ENCODE data around the gene C3orf20. TPM values are rescaled to one million over a fixed set of nuclear protein-coding genes. Genes with fewer than 3 reads are reported as not detected.
A peak's percentile ranks its signal among the peaks of the same experiment; 100 is the strongest.
"Not testable (repeated sequence)": the region's sequence is repeated elsewhere in the genome, so short reads cannot be mapped to it uniquely, and the experiment has no call there.

Gene C3orf20
- total RNA-seq, 4 donors from 2014 or later: not detected

GRCh38 chr3:14808502-14809266, 133.7 kb downstream of the C3orf20 start:
- no peak for DNase-seq (ENCODE audit: low spot score in 2 of 2)
- intact Hi-C loops (cut with DNase I; ENCODE audit: low total_unique reads): no loop called here
- TF ChIP-seq POLR2A (IDR thresholded peaks at IDR 0.05): no peak
- no peak for TF ChIP-seq CTCF (IDR thresholded peaks at IDR 0.05)
- H3K4me3 ChIP-seq (ENCODE audit: low read depth, poor library complexity, severe bottlenecking): no peak overlapping the region
- 80 to 84% methylated on average over 5 of the region's 5 CpGs for WGBS, 2 donors

GRCh38 chr3:14809611-14810010, 134.7 kb downstream of the C3orf20 start:
- H3K4me3 ChIP-seq (ENCODE audit: low read depth, poor library complexity, severe bottlenecking); DNase-seq (ENCODE audit: low spot score in 2 of 2); intact Hi-C loops (cut with DNase I; ENCODE audit: low total_unique reads): not testable (repeated sequence)
- 57 to 59% methylated on average over 9 of the region's 9 CpGs for WGBS, 2 donors

- TF ChIP-seq CTCF (IDR thresholded peaks at IDR 0.05) (no peak), POLR2A (IDR thresholded peaks at IDR 0.05) (no peak)
- H3K4me3 ChIP-seq (ENCODE audit: low read depth, poor library complexity, severe bottlenecking): peak overlapping the region; percentile 37
- WGBS, 2 donors: 3 to 5% methylated on average over 28 to 41 of the region's 85 CpGs
- DNase-seq (ENCODE audit: low spot score in 2 of 2): no peak
- intact Hi-C loops (cut with DNase I; ENCODE audit: low total_unique reads): no loop called here
These were observed 135.3 kb downstream of the C3orf20 start for GRCh38 chr3:14810070-14810791.

GRCh38 chr3:14810801-14811661, 136.1 kb downstream of the C3orf20 start:
- H3K4me3 ChIP-seq (ENCODE audit: low read depth, poor library complexity, severe bottlenecking): peak overlapping the region; percentile 37
- no peak for DNase-seq (ENCODE audit: low spot score in 2 of 2)
- TF ChIP-seq CTCF (IDR thresholded peaks at IDR 0.05): no peak
- TF ChIP-seq POLR2A (IDR thresholded peaks at IDR 0.05): no peak
- intact Hi-C loops (cut with DNase I; ENCODE audit: low total_unique reads): no loop called here
- WGBS, 2 donors: 4 to 5% methylated on average over 29 to 64 of the region's 78 CpGs

GRCh38 chr3:14811684-14812083, 136.7 kb downstream of the C3orf20 start:
- DNase-seq (ENCODE audit: low spot score in 2 of 2): no peak
- H3K4me3 ChIP-seq (ENCODE audit: low read depth, poor library complexity, severe bottlenecking): peak overlapping the region; percentile 37
- 27 to 44% methylated on average over 7 of the region's 7 CpGs for WGBS, 2 donors
- intact Hi-C loops (cut with DNase I; ENCODE audit: low total_unique reads): no loop called here
- no peak for TF ChIP-seq POLR2A (IDR thresholded peaks at IDR 0.05)
- no peak for TF ChIP-seq CTCF (IDR thresholded peaks at IDR 0.05)
